Stimulated activated CD8-positive, alpha-beta memory T cell treated with anti-CD3 and anti-CD28 coated beads, Interleukin-12 subunit alpha, Interleukin-12 subunit beta, amount 100 ng/mL, for 1 hour (primary cell): ENCODE data around the gene USP37.
"Not testable (repeated sequence)": the region's sequence is repeated elsewhere in the genome, so short reads cannot be mapped to it uniquely, and the experiment has no call there.

Experiments used
- DNase-seq: peaks from one replicate; pipeline ENCODE4 v3.0.0-alpha.2; 2020; ENCODE audit warnings: low read depth

USP37 gene

DNA sequence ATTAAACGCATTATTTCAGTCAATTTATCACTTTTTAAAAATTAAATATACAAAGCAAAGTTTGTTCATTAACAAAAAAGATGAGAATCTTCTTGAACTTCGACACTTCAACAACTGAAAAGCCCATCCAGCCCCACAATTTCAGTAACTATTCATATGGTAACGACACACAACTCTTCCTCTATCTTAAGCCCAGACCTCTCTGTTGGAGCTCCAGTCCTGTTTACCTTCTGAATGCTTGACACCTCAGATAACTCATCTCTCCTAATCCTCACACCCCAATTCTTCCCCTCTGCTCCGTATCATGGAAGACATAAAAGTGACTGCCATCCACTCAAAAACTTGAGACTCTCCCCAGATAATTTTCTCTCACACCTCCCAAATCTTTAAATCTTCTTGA is 12.6 kb downstream of the USP37 start:
- no peak for DNase-seq

DNA sequence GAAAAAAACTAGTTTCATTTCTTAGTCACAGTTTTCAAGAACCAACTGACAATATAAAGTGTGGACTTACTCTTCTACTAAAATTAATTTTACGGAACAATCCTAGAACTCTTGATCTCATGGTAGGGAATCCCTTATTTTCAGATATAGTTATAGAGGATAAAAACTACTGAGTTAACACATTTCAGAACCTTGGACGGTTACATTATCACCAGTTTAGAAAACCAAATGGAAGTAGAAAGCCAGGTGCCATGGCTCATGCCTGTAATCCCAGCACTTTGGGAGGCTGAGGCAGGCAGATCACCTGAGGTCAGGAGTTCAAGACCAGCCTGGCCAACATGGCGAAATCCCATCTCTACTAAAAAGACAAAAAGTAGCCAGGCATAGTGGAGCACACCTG is 13.9 kb downstream of the USP37 start:
- not testable (repeated sequence) for DNase-seq

DNA sequence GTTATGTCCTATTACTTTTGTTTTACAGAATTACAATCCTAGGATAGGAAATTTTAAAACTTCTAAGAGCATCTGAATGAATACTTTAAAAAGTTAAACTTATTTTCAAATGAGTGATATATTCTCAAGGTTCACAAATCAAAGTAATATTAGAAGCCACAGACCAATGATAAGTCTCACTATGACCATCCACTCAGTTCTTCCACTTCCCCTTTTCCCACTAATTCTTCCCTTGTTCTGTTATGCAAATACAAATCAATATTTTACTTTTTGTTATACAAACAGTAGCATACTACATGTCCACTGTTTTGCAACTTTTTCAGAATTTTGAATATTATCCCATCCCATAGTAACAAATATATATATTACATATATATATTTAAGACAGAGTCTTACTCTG is 20.2 kb downstream of the USP37 start:
- no peak for DNase-seq

DNA sequence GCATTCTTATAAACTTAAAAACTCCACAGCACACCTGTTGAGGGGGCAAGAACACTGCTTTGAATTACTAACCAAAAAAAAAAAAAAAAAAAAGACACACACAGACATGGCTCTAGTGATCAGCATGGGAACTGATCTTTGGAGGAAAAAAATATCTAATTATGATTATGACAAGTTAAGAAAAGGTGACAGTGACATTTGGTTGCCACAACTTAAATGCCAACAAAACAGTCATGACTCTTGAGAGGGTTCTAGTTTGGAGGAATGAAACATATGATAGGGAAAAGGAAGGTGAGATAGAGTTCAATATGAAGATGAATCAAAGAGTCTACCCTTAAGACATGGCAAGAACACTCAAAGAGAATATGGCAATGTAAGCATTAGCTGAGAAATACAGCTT is 20.6 kb downstream of the USP37 start:
- no peak for DNase-seq

DNA sequence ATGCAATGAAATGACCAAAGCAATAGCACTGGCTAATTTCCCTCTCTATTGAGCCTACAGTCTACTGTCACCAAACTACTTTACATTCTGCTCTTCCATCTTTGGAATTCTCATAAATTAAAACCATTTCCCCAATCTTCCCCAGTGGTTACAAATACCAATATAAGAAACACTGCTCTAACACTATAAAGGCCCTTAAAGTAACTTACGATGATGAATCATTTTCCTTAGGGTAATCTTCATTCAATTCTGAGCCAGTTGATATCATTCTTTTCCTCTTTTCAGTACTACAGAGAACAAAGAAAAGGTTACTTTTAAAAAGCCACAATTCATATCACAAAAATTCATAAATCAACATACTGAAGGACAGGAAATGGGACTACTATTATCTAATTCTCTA is 22.1 kb downstream of the USP37 start:
- no peak for DNase-seq

DNA sequence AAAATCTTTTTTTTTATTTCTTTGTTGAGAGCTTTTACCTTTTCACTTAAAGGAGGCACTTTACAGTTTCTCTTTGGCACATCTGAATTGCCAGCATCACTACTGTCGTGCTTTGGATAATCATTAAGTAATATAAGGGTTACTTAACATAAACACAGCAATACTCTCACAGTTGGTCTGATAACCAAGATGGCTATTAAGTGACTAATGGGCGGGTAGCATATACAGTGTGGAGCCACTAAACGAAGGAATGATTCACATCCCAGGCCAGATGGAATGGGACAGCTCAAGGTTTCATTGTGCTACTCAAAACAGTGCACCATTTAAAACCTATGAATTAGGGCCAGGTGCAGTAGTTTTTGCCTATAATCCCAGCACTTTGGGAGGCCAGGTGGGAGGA is 28.1 kb downstream of the USP37 start:
- no peak for DNase-seq

DNA sequence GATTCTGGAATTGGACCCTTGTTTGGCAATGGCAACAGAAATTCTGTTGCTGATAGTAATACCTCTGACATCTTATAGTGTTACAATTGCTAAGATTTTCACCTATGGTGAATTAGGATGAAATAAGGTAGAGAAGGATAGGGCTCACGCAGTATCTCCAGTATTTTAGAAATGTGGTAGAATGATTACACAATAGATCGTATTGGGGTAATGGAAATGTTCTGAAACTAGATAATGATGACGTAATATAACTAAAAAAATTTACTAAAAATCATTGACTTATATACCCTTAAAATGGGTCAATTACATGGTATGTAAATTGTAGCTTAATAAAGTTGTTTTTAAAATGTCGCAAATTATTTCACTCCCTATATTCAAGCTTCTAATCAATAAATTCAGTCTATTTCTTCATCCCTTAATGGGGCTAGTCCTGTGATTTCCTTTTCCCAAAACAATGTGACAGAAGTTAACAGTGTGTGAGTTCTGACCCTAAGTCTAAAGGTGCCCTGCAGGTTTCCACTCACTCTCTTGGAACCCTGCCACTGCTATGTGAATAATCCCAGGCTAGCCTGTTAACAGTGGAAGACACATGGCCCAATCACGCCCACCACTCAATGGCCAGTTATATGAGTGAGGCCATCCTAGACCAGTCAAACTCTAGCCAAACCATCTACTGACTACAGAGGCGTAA is 31.2 kb downstream of the USP37 start:
- DNase-seq, result no peak

DNA sequence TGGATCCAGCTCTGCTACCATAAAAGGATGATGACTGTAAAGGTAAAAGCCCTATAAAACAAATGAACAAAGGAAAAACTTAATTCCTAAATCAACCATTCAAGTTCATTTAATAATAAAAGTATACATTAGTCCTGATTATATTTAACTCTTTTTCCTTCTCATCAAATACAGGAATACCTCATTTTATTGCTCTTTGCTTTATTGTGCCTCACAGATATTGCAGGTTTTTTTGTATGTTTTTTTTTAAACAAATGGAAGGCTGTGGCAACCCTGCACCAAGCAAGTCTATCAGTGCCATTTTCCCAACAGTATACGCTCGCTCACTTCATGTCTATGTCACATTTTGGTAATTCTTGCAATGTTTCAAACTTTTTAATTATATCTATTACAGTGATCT is 38.2 kb downstream of the USP37 start:
- no peak for DNase-seq

DNA sequence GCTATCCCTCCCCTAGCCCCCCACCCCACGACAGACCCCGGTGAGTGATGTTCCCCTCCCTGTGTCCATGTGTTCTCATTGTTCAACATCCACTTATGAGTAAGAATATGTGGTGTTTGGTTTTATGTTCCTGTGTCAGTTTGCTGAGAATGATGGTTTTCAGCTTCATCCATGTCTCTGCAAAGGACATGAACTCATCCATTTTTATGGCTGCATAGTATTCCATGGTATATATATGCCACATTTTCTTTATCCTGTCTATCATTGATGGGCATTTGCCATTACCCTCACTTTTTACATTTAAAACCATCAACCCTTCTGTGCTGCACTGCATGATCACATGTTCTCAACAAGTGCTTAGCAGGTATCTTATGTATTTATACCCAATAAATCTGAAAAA is 39.7 kb downstream of the USP37 start:
- not testable (repeated sequence) for DNase-seq

DNA sequence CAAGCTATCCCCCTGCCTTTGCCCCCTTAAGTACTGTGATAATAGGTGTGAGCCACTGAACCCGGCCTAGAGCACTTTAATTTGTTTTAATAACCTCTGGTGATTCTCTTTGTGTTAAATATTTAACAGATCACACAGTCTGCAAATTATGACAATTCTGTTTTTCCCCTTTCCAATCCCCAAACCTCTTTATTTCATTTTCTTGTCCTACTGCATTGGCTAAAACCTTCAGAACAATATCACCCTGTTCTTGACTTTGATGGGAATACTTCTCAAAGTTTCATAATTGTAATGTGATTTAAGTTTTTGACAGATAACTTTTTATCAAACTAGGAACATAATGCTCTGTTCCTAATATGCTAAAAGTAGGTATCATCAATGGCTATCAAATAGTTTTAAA is 44.5 kb downstream of the USP37 start:
- no peak for DNase-seq

DNA sequence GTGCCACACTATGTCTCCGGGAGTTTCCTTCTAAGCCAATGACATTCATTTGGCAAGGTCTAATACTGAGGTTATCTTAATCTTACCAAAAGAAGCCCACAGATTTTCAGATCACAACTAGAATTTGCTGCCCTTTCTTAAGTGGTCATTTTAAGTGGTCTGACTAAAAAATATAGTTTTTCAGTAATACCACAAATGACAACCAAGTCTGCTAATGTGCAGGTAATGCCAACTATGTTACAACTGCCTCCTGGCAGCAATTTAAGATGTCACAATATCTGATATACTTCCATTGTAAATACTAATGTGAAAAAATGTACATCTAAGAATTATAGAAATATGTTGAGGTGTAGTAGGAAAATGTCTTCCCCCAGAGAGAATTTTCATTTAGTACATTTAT is 49.3 kb downstream of the USP37 start:
- DNase-seq, result no peak

DNA sequence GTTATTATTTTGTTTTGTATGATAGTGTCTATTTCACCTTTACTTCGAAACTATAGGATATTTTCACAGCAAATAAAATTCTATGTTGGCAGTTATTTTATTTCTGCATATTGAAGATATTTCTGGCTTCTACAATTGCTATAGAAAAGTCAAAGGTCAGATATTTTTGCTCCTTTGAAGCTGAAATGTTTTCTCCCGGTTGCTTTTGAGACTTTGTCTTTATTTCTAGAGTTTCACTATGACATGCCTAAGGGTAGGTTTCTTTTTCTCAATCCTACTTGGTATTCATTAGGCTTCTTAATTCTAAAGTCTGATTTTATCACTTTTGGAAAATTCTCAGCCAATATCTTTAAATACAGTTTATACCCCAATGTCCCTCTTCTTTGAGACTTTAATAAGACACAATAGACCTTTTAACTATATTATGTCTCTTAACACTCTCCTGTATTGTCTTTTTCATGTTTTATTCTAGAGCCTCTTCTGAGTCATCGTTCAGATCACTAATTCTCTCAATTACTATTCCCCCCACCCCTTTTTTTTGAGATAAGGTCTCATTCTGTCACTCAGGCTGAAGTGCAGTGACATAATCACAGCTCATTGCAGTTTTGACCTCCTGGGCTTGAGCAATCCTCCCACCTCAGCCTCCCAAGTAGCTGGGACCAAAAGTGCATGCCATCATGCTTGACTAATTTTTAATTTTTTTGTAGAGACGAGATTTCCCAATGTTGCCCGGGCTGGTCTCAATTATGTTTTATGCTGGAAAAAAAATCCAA is 50.5 kb downstream of the USP37 start:
- DNase-seq, result no peak

DNA sequence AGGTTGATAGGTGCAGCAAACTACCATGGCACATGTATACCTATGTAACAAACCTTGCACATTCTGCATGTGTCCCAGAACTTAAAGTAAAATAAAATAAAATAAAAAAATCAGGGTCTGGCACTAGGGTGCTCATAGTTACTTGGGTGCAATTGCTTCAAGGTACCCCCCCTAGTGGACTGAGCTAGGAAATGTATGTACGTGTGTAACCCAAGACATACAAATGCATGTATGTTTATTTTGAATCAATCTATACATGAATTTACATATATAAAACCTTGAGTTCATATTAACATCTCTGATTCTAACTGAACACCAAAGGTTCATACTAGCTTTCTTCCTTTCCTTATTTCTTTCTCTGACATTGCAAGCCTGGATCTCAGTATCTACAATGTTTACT is 51.5 kb downstream of the USP37 start:
- DNase-seq, result no peak

DNA sequence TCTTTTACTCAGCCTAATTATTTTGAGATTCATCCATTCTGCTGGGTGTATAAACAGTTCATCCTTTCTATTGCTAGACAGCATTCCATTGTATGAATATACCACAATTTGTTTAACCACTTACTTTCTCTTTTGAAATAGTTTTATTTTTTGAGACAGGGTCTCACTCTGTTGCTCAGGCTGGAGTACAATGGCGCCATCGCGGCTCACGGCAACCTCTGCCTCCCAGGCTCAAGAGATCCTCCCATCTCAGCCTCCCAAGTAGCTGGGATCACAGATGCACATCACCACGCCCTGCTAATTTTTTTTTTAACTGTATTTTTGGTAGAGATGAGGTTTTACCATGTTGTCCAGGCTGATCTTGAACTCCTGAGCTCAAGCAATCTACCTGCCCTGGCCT is 54.5 kb downstream of the USP37 start:
- DNase-seq, result no peak

DNA sequence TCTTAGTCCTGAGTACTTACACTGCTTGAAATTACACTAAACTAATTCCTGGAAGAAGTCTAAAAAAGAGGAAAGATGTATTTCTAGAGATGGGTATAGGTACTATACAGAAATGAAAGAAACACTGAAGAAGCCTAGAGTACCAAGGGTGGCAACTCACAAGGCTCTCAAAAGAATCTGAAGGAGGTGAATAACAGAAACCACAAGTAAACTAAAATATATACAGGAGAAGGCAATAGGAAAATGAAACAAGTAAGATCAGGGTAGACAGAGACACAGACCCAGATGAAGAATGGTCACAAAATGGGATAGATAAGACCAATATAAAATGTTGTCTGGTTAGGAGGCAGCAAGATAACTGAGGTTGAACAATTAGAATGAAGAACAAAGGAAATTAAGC is 59.9 kb downstream of the USP37 start:
- no peak for DNase-seq

DNA sequence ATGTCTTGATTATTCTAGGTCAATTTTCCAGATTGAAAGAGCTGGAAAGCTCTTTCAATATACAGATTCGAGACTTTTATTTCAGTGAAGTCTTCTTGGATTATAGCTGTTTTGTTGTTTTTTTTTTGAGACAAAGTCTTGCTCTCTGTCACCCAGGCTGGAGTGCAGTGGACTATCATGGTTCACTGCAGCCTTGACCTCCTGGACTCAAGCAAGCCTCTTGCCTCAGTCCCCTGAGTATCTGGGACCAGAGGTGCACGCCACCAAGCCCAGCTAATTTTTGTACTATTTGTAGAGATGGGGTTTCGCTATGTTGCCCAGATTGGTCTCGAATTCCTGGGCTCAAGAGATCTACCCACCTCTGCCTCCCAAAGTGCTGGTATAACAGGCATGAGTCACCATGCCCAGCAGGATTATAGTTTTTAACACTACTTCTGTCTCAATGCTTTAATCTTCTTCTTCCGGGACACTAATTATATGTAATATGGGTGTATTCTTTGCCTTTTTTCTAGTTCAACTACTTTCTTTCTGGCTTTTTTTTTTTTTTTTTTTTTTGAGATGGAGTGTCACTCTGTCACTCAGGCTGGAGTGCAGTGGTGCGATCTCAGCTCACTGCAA is 62.3 kb downstream of the USP37 start:
- DNase-seq, result no peak

DNA sequence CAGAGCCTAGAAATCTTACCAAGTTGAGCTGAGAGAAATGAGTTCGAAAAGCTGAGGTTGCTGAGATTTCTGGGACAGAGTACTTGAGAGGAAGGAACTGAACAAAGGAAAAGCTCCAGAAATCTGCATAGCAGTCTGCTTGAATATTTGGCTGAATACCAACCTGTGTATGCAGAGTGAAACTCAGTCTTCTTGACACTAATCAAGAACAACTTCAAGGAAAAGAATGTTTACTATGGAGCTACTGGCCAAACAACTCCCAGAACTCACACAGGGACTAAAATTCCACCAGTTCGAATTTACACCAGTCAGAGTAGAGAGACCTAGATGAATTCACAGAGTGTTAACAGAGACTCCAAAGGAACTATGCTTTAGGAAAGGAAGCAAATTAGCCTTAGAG is 66.5 kb downstream of the USP37 start:
- no peak for DNase-seq

DNA sequence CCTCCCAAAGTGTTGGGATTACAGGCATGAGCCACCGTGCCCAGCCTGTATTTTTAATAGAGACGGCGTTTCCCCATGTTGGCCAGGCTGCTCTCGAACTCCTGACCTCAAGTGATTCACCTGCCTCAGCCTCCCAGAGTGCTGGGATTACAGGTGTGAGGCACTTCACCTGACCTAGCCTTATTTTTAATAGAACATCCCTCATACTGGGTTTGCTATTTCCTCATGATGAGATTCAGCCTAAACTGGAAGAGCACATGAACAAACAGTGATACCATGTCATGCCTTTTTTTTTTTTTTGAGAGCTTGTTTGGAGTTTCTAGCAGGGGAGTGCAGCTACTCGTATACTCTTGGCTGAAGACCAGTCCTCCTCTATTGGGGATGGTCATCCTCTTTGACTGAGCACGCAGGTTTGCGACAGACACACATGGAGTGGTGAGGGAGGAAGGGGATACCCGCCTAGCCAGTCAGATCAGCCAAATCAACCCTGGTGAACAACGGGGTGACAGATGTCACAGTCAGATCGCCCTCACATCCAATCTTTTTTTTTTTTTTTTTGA is 67.6 kb downstream of the USP37 start:
- DNase-seq, result no peak

DNA sequence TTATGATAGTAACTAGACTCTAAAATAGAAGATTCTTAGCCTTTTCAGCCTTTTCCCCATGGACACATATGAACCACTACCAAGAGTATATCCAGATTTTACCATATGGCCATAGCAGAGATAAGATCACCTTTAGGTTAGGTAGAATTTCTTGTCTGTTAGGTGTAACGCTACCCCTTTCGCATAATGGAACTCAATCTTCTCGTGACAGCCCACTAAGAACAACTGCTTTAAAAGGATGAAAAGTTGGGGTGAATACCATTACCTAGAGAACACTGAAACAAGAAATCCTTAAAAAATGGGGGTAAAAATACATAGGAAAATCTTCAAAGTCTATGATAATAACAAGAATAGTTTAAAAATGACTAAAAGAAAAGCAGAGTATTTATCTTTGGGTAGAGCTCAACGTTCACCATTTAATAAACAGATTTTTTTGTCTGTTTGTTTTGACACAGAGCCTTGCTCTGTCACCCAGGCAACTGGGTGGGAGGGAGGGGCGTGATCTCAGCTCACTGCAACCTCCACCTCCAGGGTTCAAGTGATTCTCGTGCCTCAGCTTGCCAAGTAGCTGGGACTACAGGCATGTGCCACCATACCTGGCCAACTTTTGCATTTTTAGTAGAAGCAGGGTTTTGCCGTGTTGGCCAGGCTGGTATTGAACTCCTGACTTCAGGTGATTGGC is 82.0 kb downstream of the USP37 start:
- no peak for DNase-seq

DNA sequence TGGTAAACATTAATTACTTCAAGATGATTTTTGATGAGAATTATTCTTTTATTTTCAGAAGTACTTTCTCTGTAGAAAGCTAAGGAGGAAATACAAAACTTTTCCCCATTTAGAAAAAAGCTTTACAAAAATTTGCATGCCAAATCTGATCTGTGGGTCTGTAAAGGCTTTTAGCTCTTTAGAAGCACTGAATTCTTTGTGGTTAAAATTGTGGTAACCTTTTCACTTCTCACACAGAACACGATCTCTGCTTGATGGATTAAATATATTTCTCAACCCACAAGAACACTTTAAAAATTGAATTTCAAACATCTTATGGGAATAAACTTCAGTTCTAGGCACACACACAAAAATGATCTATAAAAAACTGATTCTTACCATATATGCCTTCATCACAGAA is 85.5 kb downstream of the USP37 start:
- DNase-seq, result no peak

DNA sequence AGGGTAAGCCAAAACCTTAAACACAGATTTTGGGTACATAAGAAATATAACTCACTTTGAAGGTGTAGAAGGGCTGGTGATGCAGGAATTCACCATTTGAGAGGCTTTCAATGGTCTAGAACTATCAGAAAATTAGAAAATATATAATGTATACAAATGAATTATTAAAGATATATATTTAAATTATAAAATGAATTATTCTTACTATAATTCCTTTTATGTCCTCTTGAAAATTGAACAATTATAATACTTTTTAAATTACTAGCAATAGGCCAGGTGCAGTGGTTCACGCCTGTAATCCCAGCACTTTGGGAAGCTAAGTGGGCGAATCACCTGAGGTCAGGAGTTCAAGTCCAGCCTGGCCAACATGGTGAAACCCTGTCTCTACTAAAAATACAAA is 88.6 kb downstream of the USP37 start:
- DNase-seq, result no peak

DNA sequence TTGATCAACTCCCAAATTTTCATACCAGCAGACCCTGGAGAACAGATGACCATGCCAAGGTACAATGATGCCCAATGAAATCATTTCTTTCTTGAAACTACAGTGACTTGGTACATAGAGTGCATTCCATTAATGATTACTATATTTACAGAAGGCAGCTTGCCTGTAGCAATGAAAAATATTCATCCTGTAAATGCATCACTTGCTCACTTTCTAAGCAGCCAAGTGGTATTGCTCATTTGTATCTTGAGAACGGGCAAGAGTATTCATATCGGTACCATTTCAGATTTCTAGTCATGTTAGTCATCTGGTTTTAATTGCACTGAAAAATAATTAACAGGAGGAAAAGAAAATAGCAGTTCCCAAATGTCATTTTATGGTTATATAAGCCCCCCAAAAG is 89.6 kb downstream of the USP37 start:
- DNase-seq, result no peak

DNA sequence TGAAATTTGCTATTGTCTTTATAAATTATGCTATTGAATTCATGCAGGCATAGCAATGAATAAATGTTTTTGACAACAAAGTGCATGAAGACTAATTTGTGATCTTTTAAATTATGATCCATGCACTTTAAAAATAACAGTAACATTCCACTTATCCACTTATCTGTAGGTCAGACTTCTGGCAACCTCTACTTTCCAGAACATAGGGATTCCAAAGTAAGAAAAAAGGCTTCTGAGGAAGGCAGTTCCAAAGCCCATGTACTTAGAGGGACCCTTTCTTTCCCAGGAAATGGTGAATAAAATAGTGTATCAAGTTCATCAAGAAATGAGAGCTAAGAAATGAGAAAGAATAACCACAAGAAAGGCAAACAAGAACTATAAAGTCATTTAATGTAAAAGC is 90.9 kb downstream of the USP37 start:
- no peak for DNase-seq
